CD4-positive, alpha-beta T cell (primary cell): ENCODE results near the gene PALS1. TPM values are rescaled to one million over a fixed set of nuclear protein-coding genes. Genes with fewer than 3 reads are reported as not detected.
"Not testable (repeated sequence)": the region's sequence is repeated elsewhere in the genome, so short reads cannot be mapped to it uniquely, and the experiment has no call there.

Experiments
- ATAC-seq: fragments of 200-7000 bp; cut with Tn5 transposase; one replicate; pipeline ENCODE4 v1.10.0; 2022; ENCODE audit warnings: mild to moderate bottlenecking; ENCODE audit not compliant: poor library complexity
- CTCF ChIA-PET: fragments of 350-600 bp; sonication (Branson Sonifier 250); formaldehyde crosslinking; loops from one replicate; lab custom pipeline; 2021; ENCODE audit warnings: antibody characterized with exemption, inconsistent platforms; lab: Charles Lee
- POLR2A ChIA-PET: fragments of 350-600 bp; sonication (Branson Sonifier 250); formaldehyde crosslinking; loops from one replicate; lab custom pipeline; 2021; ENCODE audit warnings: antibody characterized with exemption, inconsistent platforms; lab: Charles Lee
- DNase-seq, 14 experiments: peaks; one replicate each; pipeline ENCODE4 v3.0.0-alpha.2; 2013 to 2020; ENCODE audit warnings: mixed read lengths in 2 of 14
- H3K27ac ChIP-seq, 2 donors: one replicate each; pipeline versions ENCODE4 v1.5.1 to v1.7.0; 2013; ENCODE audit warnings: low read length in 2 of 2, low read depth in 1 of 2, mild to moderate bottlenecking in 1 of 2
- H3K27me3 ChIP-seq, 2 experiments: 1 replicate in 1 of 2; 2 replicates in 1 of 2; pipeline versions ENCODE4 v1.6.1 to v1.7.0; 2013; ENCODE audit warnings: low read length in 2 of 2, control low read depth in 1 of 2, mild to moderate bottlenecking in 1 of 2, moderate library complexity in 1 of 2; ENCODE audit not compliant: insufficient read depth in 2 of 2, control insufficient read depth in 1 of 2
- H3K36me3 ChIP-seq: one replicate; pipeline ENCODE4 v1.6.1; 2013; ENCODE audit warnings: low read length, control low read depth; ENCODE audit not compliant: insufficient read depth
- H3K4me1 ChIP-seq: one replicate; pipeline ENCODE4 v1.6.1; 2013; ENCODE audit warnings: low read length, control low read depth; ENCODE audit not compliant: insufficient read depth
- H3K4me3 ChIP-seq: one replicate; pipeline ENCODE4 v1.5.1; 2013; ENCODE audit warnings: mild to moderate bottlenecking, low read length, moderate library complexity
- H3K9me3 ChIP-seq, 2 experiments: 1 replicate in 1 of 2; 2 replicates in 1 of 2; pipeline versions ENCODE4 v1.6.1 to v1.7.0; 2013; ENCODE audit warnings: low read length in 2 of 2, mild to moderate bottlenecking in 2 of 2, control low read depth in 1 of 2, moderate library complexity in 1 of 2; ENCODE audit not compliant: control insufficient read depth in 1 of 2, insufficient read depth in 1 of 2
- H3K27ac Mint-ChIP-seq: one replicate; pipeline ENCODE4 v1.8.0; 2020; ENCODE audit warnings: mixed read lengths
- H3K27me3 Mint-ChIP-seq: one replicate; pipeline ENCODE4 v1.8.0; 2021; ENCODE audit warnings: mixed read lengths
- H3K36me3 Mint-ChIP-seq: one replicate; pipeline ENCODE4 v1.8.0; 2021; ENCODE audit warnings: low read depth, mixed read lengths
- H3K4me1 Mint-ChIP-seq: one replicate; pipeline ENCODE4 v1.8.0; 2021; ENCODE audit warnings: low read depth, mixed read lengths
- H3K4me3 Mint-ChIP-seq: one replicate; pipeline ENCODE4 v1.8.0; 2020; ENCODE audit warnings: mild to moderate bottlenecking, mixed read lengths
- H3K9me3 Mint-ChIP-seq: one replicate; pipeline ENCODE4 v1.8.0; 2020; ENCODE audit warnings: mixed read lengths
- CTCF ChIP-seq: fragments of 200-600 bp; IDR thresholded peaks from one replicate; pipeline ENCODE4 v1.8.0; 2022; ENCODE audit warnings: antibody characterized with exemption, mild to moderate bottlenecking
- intact Hi-C, 2 experiments: fragments of 100-400 bp; cut with DNase I in 1 of 2; cut with micrococcal nuclease in 1 of 2; formaldehyde crosslinking; loops; one replicate each; pipeline versions ENCODE4 v1.15.1 to v1.9.0; 2023 to 2025; cut with DNase I, micrococcal nuclease
- total RNA-seq, 174 experiments: library from RNA in 2 of 174; stranded (reverse) in 2 of 174; gene quantifications; one replicate each; pipeline ENCODE4 v1.2.3 and lab custom pipeline; 2021 to 2026

The PALS1 gene
- total RNA-seq, 2 experiments from 2014 or later = 12.1 TPM

- ATAC-seq = no peak
Observed at GRCh38 chr14:67269298-67270060, 28.2 kb downstream of the PALS1 start.

GRCh38 chr14:67270145-67270753, 29.0 kb downstream of the PALS1 start:
- no peaks in the 10 kb centered on the region for H3K9me3 Mint-ChIP-seq
- DNase-seq = no peak
- H3K4me1 Mint-ChIP-seq = peaks cover 18% of the 10 kb centered on the region
- no peak for ATAC-seq
- H3K36me3 Mint-ChIP-seq = peaks cover 45% of the 10 kb centered on the region
- ChIA-PET POLR2A (no interaction called here), CTCF (interaction anchor here (1.1 kb wide), 1 partner anchor 16 kb away, joined by 3 read pairs; no protein-coding TSS in a partner anchor)
- H3K27ac Mint-ChIP-seq = no peak overlapping the region
- intact Hi-C loops = no loop called here
- Histone ChIP-seq H3K4me1 (peaks cover 3% of the 10 kb centered on the region), H3K9me3 (peaks cover 0 to 4% of the 10 kb centered on the region in 2 experiments), H3K4me3 (no peak overlapping the region), H3K27me3 (no peaks in the 10 kb centered on the region), H3K27ac (no peak overlapping the region), H3K36me3 (peaks cover 3% of the 10 kb centered on the region)
- H3K4me3 Mint-ChIP-seq = no peak overlapping the region
- no peaks in the 10 kb centered on the region for H3K27me3 Mint-ChIP-seq
- TF ChIP-seq CTCF = no peak

More at GRCh38 chr14:67269298-67270060, 28.2 kb downstream of the PALS1 start:
- Mint-ChIP-seq H3K4me3 (no peak overlapping the region), H3K9me3 (no peaks in the 10 kb centered on the region), H3K36me3 (peaks cover 39% of the 10 kb centered on the region), H3K4me1 (peaks cover 18% of the 10 kb centered on the region), H3K27me3 (no peaks in the 10 kb centered on the region), H3K27ac (no peak overlapping the region)
- DNase-seq = no peak
- Histone ChIP-seq H3K36me3 (peaks cover 3% of the 10 kb centered on the region), H3K27ac (no peak overlapping the region), H3K4me3 (no peak overlapping the region), H3K27me3 (no peaks in the 10 kb centered on the region), H3K4me1 (peaks cover 3% of the 10 kb centered on the region), H3K9me3 (peaks cover 0 to 4% of the 10 kb centered on the region in 2 experiments)
- ChIA-PET POLR2A (no interaction called here), CTCF (interaction anchor here (1.1 kb wide), 1 partner anchor 17 kb away, joined by 3 read pairs; no protein-coding TSS in a partner anchor)
- no peak for TF ChIP-seq CTCF
- intact Hi-C loops = no loop called here

GRCh38 chr14:67270933-67271332, 29.7 kb downstream of the PALS1 start:
- Mint-ChIP-seq H3K4me3 (no peak overlapping the region), H3K36me3 (peaks cover 50% of the 10 kb centered on the region), H3K27me3 (no peaks in the 10 kb centered on the region), H3K27ac (no peak overlapping the region), H3K9me3 (no peaks in the 10 kb centered on the region), H3K4me1 (peaks cover 24% of the 10 kb centered on the region)
- Histone ChIP-seq H3K36me3 (peaks cover 3% of the 10 kb centered on the region), H3K4me3 (no peak overlapping the region), H3K4me1 (peaks cover 3% of the 10 kb centered on the region), H3K9me3 (peaks cover 0 to 4% of the 10 kb centered on the region in 2 experiments), H3K27ac (no peak overlapping the region), H3K27me3 (no peaks in the 10 kb centered on the region)
- ChIA-PET POLR2A (no interaction called here), CTCF (interaction anchor here (1.1 kb wide), 1 partner anchor 10 kb away, joined by 3 read pairs; no protein-coding TSS in a partner anchor)
- no peak for TF ChIP-seq CTCF
- intact Hi-C loops = no loop called here
- DNase-seq (no peak), ATAC-seq (no peak)

- CTCF ChIA-PET, H3K36me3 ChIP-seq, H3K27ac Mint-ChIP-seq, H3K27me3 Mint-ChIP-seq, H3K4me3 Mint-ChIP-seq, H3K4me1 ChIP-seq, H3K9me3 Mint-ChIP-seq, H3K4me3 ChIP-seq, H3K27ac ChIP-seq, H3K9me3 ChIP-seq, POLR2A ChIA-PET, H3K27me3 ChIP-seq, DNase-seq, ATAC-seq, intact Hi-C loops: not testable (repeated sequence)
- Mint-ChIP-seq H3K36me3 (peaks cover 57% of the 10 kb centered on the region), H3K4me1 (peaks cover 28% of the 10 kb centered on the region)
Observed at GRCh38 chr14:67273281-67273680, 32.0 kb downstream of the PALS1 start.
